ENCODE measurements around the gene PLEKHM2.

The PLEKHM2 gene

GRCh38 chr1:15712168-15712567 is 28.0 kb downstream of the PLEKHM2 start:
- no peaks in the 10 kb centered on the region for H3K4me1 ChIP-seq (ENCODE audit: control insufficient read depth, insufficient read depth, low read length)
- H3K4me3 ChIP-seq (ENCODE audit: insufficient read depth, low read depth, low read length): no peak overlapping the region
- H3K27ac ChIP-seq (ENCODE audit: insufficient read depth, low read depth, low read length, poor library complexity, severe bottlenecking): no peak overlapping the region
- H3K9me3 ChIP-seq (ENCODE audit: control insufficient read depth, low read length): no peaks in the 10 kb centered on the region
- peaks cover 6% of the 10 kb centered on the region for H3K36me3 ChIP-seq (ENCODE audit: control insufficient read depth, insufficient read depth, low read length)
- H3K27me3 ChIP-seq (ENCODE audit: control insufficient read depth, insufficient read depth, low read length, poor library complexity, severe bottlenecking): no peaks in the 10 kb centered on the region
- WGBS, 2 experiments: 95 to 96% methylated on average over 4 of the region's 4 CpGs

GRCh38 chr1:15714406-15715136 is 30.5 kb downstream of the PLEKHM2 start:
- H3K27me3 ChIP-seq (ENCODE audit: control insufficient read depth, insufficient read depth, low read length, poor library complexity, severe bottlenecking): no peaks in the 10 kb centered on the region
- H3K9me3 ChIP-seq (ENCODE audit: control insufficient read depth, low read length): no peaks in the 10 kb centered on the region
- H3K36me3 ChIP-seq (ENCODE audit: control insufficient read depth, insufficient read depth, low read length): peaks cover 9% of the 10 kb centered on the region
- WGBS, 2 experiments: 93 to 94% methylated on average over 4 of the region's 4 CpGs
- H3K27ac ChIP-seq (ENCODE audit: insufficient read depth, low read depth, low read length, poor library complexity, severe bottlenecking): no peak overlapping the region
- no peak overlapping the region for H3K4me3 ChIP-seq (ENCODE audit: insufficient read depth, low read depth, low read length)
- H3K4me1 ChIP-seq (ENCODE audit: control insufficient read depth, insufficient read depth, low read length): no peaks in the 10 kb centered on the region

GRCh38 chr1:15717418-15718125 is 33.5 kb downstream of the PLEKHM2 start:
- Histone ChIP-seq H3K27ac (ENCODE audit: insufficient read depth, low read depth, low read length, poor library complexity, severe bottlenecking) (no peak overlapping the region), H3K9me3 (ENCODE audit: control insufficient read depth, low read length) (no peaks in the 10 kb centered on the region), H3K36me3 (ENCODE audit: control insufficient read depth, insufficient read depth, low read length) (peaks cover 9% of the 10 kb centered on the region), H3K27me3 (ENCODE audit: control insufficient read depth, insufficient read depth, low read length, poor library complexity, severe bottlenecking) (no peaks in the 10 kb centered on the region), H3K4me1 (ENCODE audit: control insufficient read depth, insufficient read depth, low read length) (no peaks in the 10 kb centered on the region), H3K4me3 (ENCODE audit: insufficient read depth, low read depth, low read length) (no peak overlapping the region)
- WGBS, 2 experiments: 93 to 94% methylated on average over 11 of the region's 11 CpGs

GRCh38 chr1:15718199-15718601 is 34.1 kb downstream of the PLEKHM2 start:
- Histone ChIP-seq H3K27me3 (ENCODE audit: control insufficient read depth, insufficient read depth, low read length, poor library complexity, severe bottlenecking) (no peaks in the 10 kb centered on the region), H3K36me3 (ENCODE audit: control insufficient read depth, insufficient read depth, low read length) (peaks cover 9% of the 10 kb centered on the region), H3K4me3 (ENCODE audit: insufficient read depth, low read depth, low read length) (no peak overlapping the region), H3K4me1 (ENCODE audit: control insufficient read depth, insufficient read depth, low read length) (no peaks in the 10 kb centered on the region), H3K27ac (ENCODE audit: insufficient read depth, low read depth, low read length, poor library complexity, severe bottlenecking) (no peak overlapping the region), H3K9me3 (ENCODE audit: control insufficient read depth, low read length) (no peaks in the 10 kb centered on the region)
- 94% methylated on average over 8 of the region's 8 CpGs for WGBS, 2 experiments

- WGBS, 2 experiments: 92 to 93% methylated on average over 12 of the region's 12 CpGs
- no peaks in the 10 kb centered on the region for H3K9me3 ChIP-seq (ENCODE audit: control insufficient read depth, low read length)
- no peak overlapping the region for H3K27ac ChIP-seq (ENCODE audit: insufficient read depth, low read depth, low read length, poor library complexity, severe bottlenecking)
- peaks cover under 1% of the 10 kb centered on the region for H3K4me1 ChIP-seq (ENCODE audit: control insufficient read depth, insufficient read depth, low read length)
- H3K4me3 ChIP-seq (ENCODE audit: insufficient read depth, low read depth, low read length): no peak overlapping the region
- no peaks in the 10 kb centered on the region for H3K27me3 ChIP-seq (ENCODE audit: control insufficient read depth, insufficient read depth, low read length, poor library complexity, severe bottlenecking)
- peaks cover 9% of the 10 kb centered on the region for H3K36me3 ChIP-seq (ENCODE audit: control insufficient read depth, insufficient read depth, low read length)
These were observed 35.4 kb downstream of the PLEKHM2 start for GRCh38 chr1:15719381-15720120.

GRCh38 chr1:15720861-15721260 is 36.7 kb downstream of the PLEKHM2 start:
- WGBS, 2 experiments: 95 to 98% methylated on average over 3 of the region's 3 CpGs
- Histone ChIP-seq H3K27me3 (ENCODE audit: control insufficient read depth, insufficient read depth, low read length, poor library complexity, severe bottlenecking) (no peaks in the 10 kb centered on the region), H3K9me3 (ENCODE audit: control insufficient read depth, low read length) (no peaks in the 10 kb centered on the region), H3K4me1 (ENCODE audit: control insufficient read depth, insufficient read depth, low read length) (peaks cover 7% of the 10 kb centered on the region), H3K4me3 (ENCODE audit: insufficient read depth, low read depth, low read length) (no peak overlapping the region), H3K36me3 (ENCODE audit: control insufficient read depth, insufficient read depth, low read length) (peaks cover 9% of the 10 kb centered on the region), H3K27ac (ENCODE audit: insufficient read depth, low read depth, low read length, poor library complexity, severe bottlenecking) (no peak overlapping the region)

GRCh38 chr1:15722411-15722810 is 38.3 kb downstream of the PLEKHM2 start:
- Histone ChIP-seq H3K9me3 (ENCODE audit: control insufficient read depth, low read length) (no peaks in the 10 kb centered on the region), H3K36me3 (ENCODE audit: control insufficient read depth, insufficient read depth, low read length) (peaks cover 12% of the 10 kb centered on the region), H3K4me3 (ENCODE audit: insufficient read depth, low read depth, low read length) (no peak overlapping the region), H3K27me3 (ENCODE audit: control insufficient read depth, insufficient read depth, low read length, poor library complexity, severe bottlenecking) (no peaks in the 10 kb centered on the region), H3K27ac (ENCODE audit: insufficient read depth, low read depth, low read length, poor library complexity, severe bottlenecking) (no peak overlapping the region), H3K4me1 (ENCODE audit: control insufficient read depth, insufficient read depth, low read length) (peaks cover 7% of the 10 kb centered on the region)
- WGBS, 2 experiments: 95 to 96% methylated on average over 4 of the region's 4 CpGs

- H3K27me3 ChIP-seq (ENCODE audit: control insufficient read depth, insufficient read depth, low read length, poor library complexity, severe bottlenecking): no peaks in the 10 kb centered on the region
- 93 to 96% methylated on average over 13 of the region's 13 CpGs for WGBS, 2 experiments
- no peaks in the 10 kb centered on the region for H3K9me3 ChIP-seq (ENCODE audit: control insufficient read depth, low read length)
- no peak overlapping the region for H3K27ac ChIP-seq (ENCODE audit: insufficient read depth, low read depth, low read length, poor library complexity, severe bottlenecking)
- peaks cover 13% of the 10 kb centered on the region for H3K36me3 ChIP-seq (ENCODE audit: control insufficient read depth, insufficient read depth, low read length)
- no peak overlapping the region for H3K4me3 ChIP-seq (ENCODE audit: insufficient read depth, low read depth, low read length)
- H3K4me1 ChIP-seq (ENCODE audit: control insufficient read depth, insufficient read depth, low read length): peaks cover 7% of the 10 kb centered on the region
These were observed 38.9 kb downstream of the PLEKHM2 start for GRCh38 chr1:15722836-15723532.

- H3K36me3 ChIP-seq (ENCODE audit: control insufficient read depth, insufficient read depth, low read length): peaks cover 21% of the 10 kb centered on the region
- H3K27ac ChIP-seq (ENCODE audit: insufficient read depth, low read depth, low read length, poor library complexity, severe bottlenecking): no peak overlapping the region
- no peaks in the 10 kb centered on the region for H3K9me3 ChIP-seq (ENCODE audit: control insufficient read depth, low read length)
- 94% methylated on average over 20 of the region's 20 CpGs for WGBS, 2 experiments
- peaks cover 7% of the 10 kb centered on the region for H3K4me1 ChIP-seq (ENCODE audit: control insufficient read depth, insufficient read depth, low read length)
- H3K4me3 ChIP-seq (ENCODE audit: insufficient read depth, low read depth, low read length): no peak overlapping the region
- H3K27me3 ChIP-seq (ENCODE audit: control insufficient read depth, insufficient read depth, low read length, poor library complexity, severe bottlenecking): no peaks in the 10 kb centered on the region
These were observed 39.6 kb downstream of the PLEKHM2 start for GRCh38 chr1:15723631-15724246.

All from ectodermal cell (in vitro differentiated cells).